GM12878 (cell line): ENCODE measurements around the gene FNDC11.
"Not testable (repeated sequence)": the region's sequence is repeated elsewhere in the genome, so short reads cannot be mapped to it uniquely, and the experiment has no call there.

Experiments
- BACH1 ChIP-seq: fragments of 450-650 bp; IDR thresholded peaks from 2 replicates; pipeline ENCODE4 v1.6.1; 2017; ENCODE audit warnings: mild to moderate bottlenecking, borderline replicate concordance
- CHD2 ChIP-seq: IDR thresholded peaks from 2 replicates; pipeline ENCODE4 v1.6.1; 2011; ENCODE audit warnings: low read depth, low read length, improper control_type of control experiment, borderline replicate concordance
- CTCF ChIP-seq, 3 experiments: IDR thresholded peaks in 2 of 3; conservative IDR thresholded peaks in 1 of 3; 2 replicates each; pipeline ENCODE4 v1.5.1; 2011; ENCODE audit warnings: low read depth in 3 of 3, low read length in 3 of 3, mild to moderate bottlenecking in 3 of 3, control low read depth in 2 of 3, moderate library complexity in 2 of 3, inconsistent platforms in 1 of 3, mixed read lengths in 1 of 3; ENCODE audit not compliant: control insufficient read depth in 2 of 3, insufficient read depth in 1 of 3; ENCODE audit errors: extremely low read depth in 1 of 3
- ETV6 ChIP-seq, 2 experiments: fragments of 450-650 bp in 1 of 2; IDR thresholded peaks in 1 of 2; conservative IDR thresholded peaks in 1 of 2; 2 replicates each; pipeline ENCODE4 v1.6.1; 2014; ENCODE audit warnings: antibody characterized with exemption in 1 of 2, borderline replicate concordance in 1 of 2, low read depth in 1 of 2, mild to moderate bottlenecking in 1 of 2, moderate library complexity in 1 of 2
- GABPA ChIP-seq: IDR thresholded peaks from 2 replicates; pipeline ENCODE4 v1.6.1; 2014; ENCODE audit warnings: antibody characterized with exemption, low read depth, mild to moderate bottlenecking, inconsistent platforms
- NBN ChIP-seq: fragments of 450-650 bp; IDR thresholded peaks from 2 replicates; pipeline ENCODE4 v1.6.1; 2016
- PKNOX1 ChIP-seq: fragments of 450-650 bp; IDR thresholded peaks from 2 replicates; pipeline ENCODE4 v1.6.1; 2016; ENCODE audit warnings: mild to moderate bottlenecking
- POLR2A ChIP-seq: IDR thresholded peaks from 2 replicates; pipeline ENCODE4 v1.6.1; 2011; ENCODE audit warnings: low read depth, mild to moderate bottlenecking, low read length
- REST ChIP-seq: IDR thresholded peaks from 2 replicates; pipeline ENCODE4 v1.6.1; 2012; ENCODE audit warnings: mild to moderate bottlenecking, low read depth, low read length
- TAF1 ChIP-seq: IDR thresholded peaks from 2 replicates; pipeline ENCODE4 v1.6.1; 2011; ENCODE audit warnings: mild to moderate bottlenecking, low read depth, low read length, borderline replicate concordance
- ZNF274 ChIP-seq: IDR thresholded peaks from one replicate; pipeline ENCODE4 v1.8.0; 2011; ENCODE audit not compliant: insufficient read length, insufficient read depth
- TF ChIP-seq, protein P1 (sequence below): IDR thresholded peaks from 2 replicates; pipeline ENCODE4 v1.6.1; 2012; ENCODE audit warnings: low read depth, low read length, improper control_type of control experiment

DNA sequence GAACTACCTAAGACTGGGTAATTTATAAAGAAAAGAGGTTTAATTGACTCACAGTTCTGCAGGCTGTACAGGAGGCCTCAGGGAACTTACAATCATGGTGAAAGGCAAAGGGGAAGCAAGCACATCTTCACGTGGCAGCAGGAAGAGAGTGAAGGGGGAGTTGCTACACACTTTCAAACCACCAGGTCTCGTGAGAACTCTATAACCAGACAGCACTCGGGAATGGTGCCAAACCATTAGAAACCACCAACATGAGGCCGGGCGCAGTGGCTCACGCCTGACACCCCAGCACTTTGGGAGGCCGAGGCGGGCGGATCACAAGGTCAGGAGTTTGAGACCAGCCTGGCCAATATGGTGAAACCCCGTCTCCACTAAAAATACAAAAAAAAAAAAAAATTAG lies 39.4 kb upstream of the FNDC11 start:
- not testable (repeated sequence) for TF ChIP-seq PKNOX1; CTCF (IDR thresholded peaks at IDR 0.05 in 2 of 3, conservative IDR thresholded peaks at IDR 0.05 in 1 of 3; ENCODE audit: control insufficient read depth in 2 of 3, extremely low read depth in 1 of 3, insufficient read depth in 1 of 3, low read depth in 3 of 3, low read length in 3 of 3); BACH1; CHD2; ETV6 (conservative IDR thresholded peaks at IDR 0.05 in 1 of 2, IDR thresholded peaks at IDR 0.05 in 1 of 2; ENCODE audit: borderline replicate concordance in 1 of 2, low read depth in 1 of 2); TAF1; POLR2A; REST; GABPA; NBN; ZNF274
- TF ChIP-seq, protein P1, sequence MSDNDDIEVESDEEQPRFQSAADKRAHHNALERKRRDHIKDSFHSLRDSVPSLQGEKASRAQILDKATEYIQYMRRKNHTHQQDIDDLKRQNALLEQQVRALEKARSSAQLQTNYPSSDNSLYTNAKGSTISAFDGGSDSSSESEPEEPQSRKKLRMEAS: not testable (repeated sequence)
